ENCODE results near the gene LSS. TPM values are rescaled to one million over a fixed set of nuclear protein-coding genes. Genes with fewer than 3 reads are reported as not detected.
"Not testable (repeated sequence)": the region's sequence is repeated elsewhere in the genome, so short reads cannot be mapped to it uniquely, and the experiment has no call there.

LSS gene
- total RNA-seq, 2 donors from 2014 or later, result 56.7 to 85.2 TPM

- DNase-seq, result no peak
- 95 to 100% methylated on average over 4 to 8 of the region's 8 CpGs for WGBS, 2 experiments (ENCODE audit: insufficient coverage in 1 of 2, insufficient read length in 1 of 2)
- Mint-ChIP-seq H3K36me3 (ENCODE audit: low read depth) (peaks cover 82% of the 10 kb centered on the region), H3K27ac (no peak overlapping the region), H3K4me3 (no peak overlapping the region), H3K27me3 (ENCODE audit: insufficient read depth) (no peaks in the 10 kb centered on the region), H3K9me3 (no peaks in the 10 kb centered on the region), H3K4me1 (no peaks in the 10 kb centered on the region)
- no peak overlapping the region for H3K27ac ChIP-seq (ENCODE audit: low read depth, low read length)
- no peaks in the 10 kb centered on the region for H3K4me1 ChIP-seq (ENCODE audit: control insufficient read depth, insufficient read depth, low read length)
- H3K4me3 ChIP-seq (ENCODE audit: low read length), result no peak overlapping the region
- no peak overlapping the region for H3K9ac ChIP-seq (ENCODE audit: extremely low read depth, low read length, poor library complexity, severe bottlenecking)
- H3K27me3 ChIP-seq (ENCODE audit: control insufficient read depth, insufficient read depth, low read length, poor library complexity, severe bottlenecking), result no peaks in the 10 kb centered on the region
- H3K36me3 ChIP-seq (ENCODE audit: control insufficient read depth, insufficient read depth, low read length), result peaks cover 97% of the 10 kb centered on the region
- no peaks in the 10 kb centered on the region for H3K9me3 ChIP-seq (ENCODE audit: control insufficient read depth, low read length)
- TF ChIP-seq CTCF (conservative IDR thresholded peaks at IDR 0.05), result no peak
Observed at GRCh38 chr21:46244602-46245001, 16.0 kb upstream of the LSS start.

DNA sequence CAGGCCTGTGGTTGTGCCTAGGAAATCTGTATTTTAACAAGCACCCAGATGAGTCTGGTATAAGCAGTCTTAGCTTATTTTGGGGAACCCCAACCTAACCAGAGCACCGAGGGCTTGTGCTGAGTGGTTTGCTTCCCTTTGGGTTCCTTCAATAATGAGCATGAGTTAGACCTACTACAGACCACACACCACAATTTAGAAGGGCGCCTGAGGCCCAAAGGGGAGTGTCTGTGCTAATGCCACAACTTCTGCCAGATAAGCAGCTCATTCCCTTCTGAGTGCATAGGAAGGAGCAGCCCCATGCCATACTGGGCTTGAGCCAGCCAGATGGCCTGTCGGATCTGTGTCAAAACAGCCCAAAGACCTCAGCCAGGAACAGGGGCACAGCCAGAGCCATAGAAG is 15.4 kb upstream of the LSS start:
- Histone ChIP-seq H3K27me3 (ENCODE audit: control insufficient read depth, insufficient read depth, low read length, poor library complexity, severe bottlenecking) (no peaks in the 10 kb centered on the region), H3K9me3 (ENCODE audit: control insufficient read depth, low read length) (no peaks in the 10 kb centered on the region), H3K4me3 (ENCODE audit: low read length) (no peak overlapping the region), H3K27ac (ENCODE audit: low read depth, low read length) (no peak overlapping the region), H3K4me1 (ENCODE audit: control insufficient read depth, insufficient read depth, low read length) (no peaks in the 10 kb centered on the region), H3K9ac (ENCODE audit: extremely low read depth, low read length, poor library complexity, severe bottlenecking) (no peak overlapping the region), H3K36me3 (ENCODE audit: control insufficient read depth, insufficient read depth, low read length) (peaks cover 98% of the 10 kb centered on the region)
- Mint-ChIP-seq H3K36me3 (ENCODE audit: low read depth) (peaks cover 81% of the 10 kb centered on the region), H3K4me1 (no peaks in the 10 kb centered on the region), H3K4me3 (no peak overlapping the region), H3K9me3 (no peaks in the 10 kb centered on the region), H3K27ac (no peak overlapping the region), H3K27me3 (ENCODE audit: insufficient read depth) (no peaks in the 10 kb centered on the region)
- DNase-seq, result no peak
- WGBS, 2 experiments (ENCODE audit: insufficient coverage in 1 of 2, insufficient read length in 1 of 2), result 92 to 100% methylated on average over 1 to 3 of the region's 3 CpGs
- no peak for TF ChIP-seq CTCF (conservative IDR thresholded peaks at IDR 0.05)

GRCh38 chr21:46243325-46243724 is 14.8 kb upstream of the LSS start:
- Mint-ChIP-seq H3K27me3 (ENCODE audit: insufficient read depth) (no peaks in the 10 kb centered on the region), H3K9me3 (no peaks in the 10 kb centered on the region), H3K27ac (peak overlapping the region; percentile 52), H3K4me3 (no peak overlapping the region), H3K4me1 (no peaks in the 10 kb centered on the region), H3K36me3 (ENCODE audit: low read depth) (peaks cover 82% of the 10 kb centered on the region)
- Histone ChIP-seq H3K4me1 (ENCODE audit: control insufficient read depth, insufficient read depth, low read length) (no peaks in the 10 kb centered on the region), H3K4me3 (ENCODE audit: low read length) (no peak overlapping the region), H3K9ac (ENCODE audit: extremely low read depth, low read length, poor library complexity, severe bottlenecking) (no peak overlapping the region), H3K36me3 (ENCODE audit: control insufficient read depth, insufficient read depth, low read length) (peaks cover 98% of the 10 kb centered on the region), H3K9me3 (ENCODE audit: control insufficient read depth, low read length) (no peaks in the 10 kb centered on the region), H3K27me3 (ENCODE audit: control insufficient read depth, insufficient read depth, low read length, poor library complexity, severe bottlenecking) (no peaks in the 10 kb centered on the region), H3K27ac (ENCODE audit: low read depth, low read length) (no peak overlapping the region)
- no peak for TF ChIP-seq CTCF (conservative IDR thresholded peaks at IDR 0.05)
- DNase-seq, result no peak
- 96 to 100% methylated on average over 7 to 8 of the region's 8 CpGs for WGBS, 2 experiments (ENCODE audit: insufficient coverage in 1 of 2, insufficient read length in 1 of 2)

- H3K9me3 ChIP-seq (ENCODE audit: control insufficient read depth, low read length); H3K4me1 ChIP-seq (ENCODE audit: control insufficient read depth, insufficient read depth, low read length); H3K4me3 Mint-ChIP-seq; H3K4me1 Mint-ChIP-seq; H3K27me3 ChIP-seq (ENCODE audit: control insufficient read depth, insufficient read depth, low read length, poor library complexity, severe bottlenecking); H3K27ac Mint-ChIP-seq; H3K9ac ChIP-seq (ENCODE audit: extremely low read depth, low read length, poor library complexity, severe bottlenecking); H3K4me3 ChIP-seq (ENCODE audit: low read length); H3K27me3 Mint-ChIP-seq (ENCODE audit: insufficient read depth); H3K27ac ChIP-seq (ENCODE audit: low read depth, low read length); H3K9me3 Mint-ChIP-seq; DNase-seq: not testable (repeated sequence)
- H3K36me3 ChIP-seq (ENCODE audit: control insufficient read depth, insufficient read depth, low read length), result peaks cover 96% of the 10 kb centered on the region
- peaks cover 78% of the 10 kb centered on the region for H3K36me3 Mint-ChIP-seq (ENCODE audit: low read depth)
- WGBS, 2 experiments (ENCODE audit: insufficient coverage in 1 of 2, insufficient read length in 1 of 2), result 95% methylated on average over 1 of the region's 1 CpG; no CpG with 5 or more reads in 1 of the 2 experiments
Observed at GRCh38 chr21:46241577-46241976, 13.0 kb upstream of the LSS start.

Measured in endodermal cell (in vitro differentiated cells).